NT2/D1 (cell line): ENCODE results near the gene MEX3B.

Source experiments
- YY1 ChIP-seq: IDR thresholded peaks from 2 replicates; pipeline ENCODE4 v1.6.1; 2011; ENCODE audit not compliant: insufficient read length, insufficient read depth
- ZNF274 ChIP-seq: IDR thresholded peaks from 2 replicates; pipeline ENCODE4 v1.6.1; 2011; ENCODE audit warnings: mild to moderate bottlenecking, low read depth, low read length

DNA sequence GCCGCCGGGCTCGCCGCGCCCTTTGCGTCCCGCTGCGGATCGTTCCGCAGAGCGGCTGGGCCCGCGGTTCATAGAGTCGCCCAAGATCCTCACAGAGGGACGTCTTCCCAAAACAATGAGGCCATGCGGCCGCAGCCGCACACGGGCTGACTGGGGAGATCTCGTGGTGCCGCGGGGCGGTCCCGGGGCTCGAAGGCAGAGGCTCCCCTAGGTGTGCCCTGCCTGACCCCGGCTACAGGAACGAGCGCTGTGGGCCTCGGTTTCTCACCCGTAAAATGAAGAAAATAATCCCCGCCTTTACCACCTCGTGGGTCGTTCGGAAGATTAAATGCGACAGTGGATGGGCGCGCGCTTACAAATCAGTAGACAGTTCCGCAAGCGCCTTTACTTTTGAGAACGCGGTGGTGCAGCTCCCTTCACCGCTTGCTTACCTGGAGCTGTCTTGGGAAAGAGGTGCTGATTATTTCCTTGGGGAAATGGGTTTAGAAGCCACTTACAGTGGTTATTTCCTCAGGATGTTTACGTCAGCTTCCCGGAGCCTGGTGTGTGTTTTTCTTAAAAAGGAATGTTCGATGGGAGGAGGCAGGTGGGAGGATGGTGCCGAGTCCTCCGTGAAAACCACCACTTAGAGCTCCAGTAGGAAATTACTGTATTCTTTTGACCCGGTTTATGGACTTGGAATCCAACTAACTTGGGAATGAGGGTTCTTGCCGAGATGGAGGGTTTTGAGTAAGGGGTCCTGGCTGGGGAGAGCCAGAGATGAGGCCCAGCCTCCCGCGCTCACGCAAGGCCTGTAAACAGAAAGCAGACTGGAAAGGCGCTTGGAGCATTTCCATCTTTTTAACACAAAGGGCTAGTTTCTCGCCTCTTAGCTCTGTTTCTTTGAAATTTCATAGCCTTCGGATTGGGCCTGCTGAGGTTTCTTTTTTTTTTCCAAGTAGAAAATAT is 1.9 kb upstream of the MEX3B start:
- no peak for TF ChIP-seq ZNF274
- no peak for TF ChIP-seq YY1
